Neural cell (in vitro differentiated cells): ENCODE results near the gene SCP2. TPM values are rescaled to one million over a fixed set of nuclear protein-coding genes. Genes with fewer than 3 reads are reported as not detected.

Experiments
- H2AFZ ChIP-seq: fragments of 200-600, 300-800 bp; sonication (generic), shearing (Covaris generic); 2 replicates; pipeline ENCODE4 v1.6.0; 2014; ENCODE audit warnings: low read depth, mild to moderate bottlenecking, antibody characterized with exemption, low read length, moderate library complexity
- H3F3A ChIP-seq: fragments of 200-600 bp; shearing (Covaris generic); 2 replicates; pipeline ENCODE4 v1.6.1; 2016; ENCODE audit warnings: mild to moderate bottlenecking, moderate library complexity, mixed read lengths, antibody characterized with exemption, low read length; ENCODE audit not compliant: insufficient read depth, poor library complexity, severe bottlenecking
- H3K27ac ChIP-seq: fragments of 200-600, 300-800 bp; sonication (generic), shearing (Covaris generic); 2 replicates; pipeline ENCODE4 v1.5.1; 2014; ENCODE audit warnings: mild to moderate bottlenecking, low read length, moderate library complexity
- H3K27me3 ChIP-seq: fragments of 300-800, 200-600 bp; sonication (generic), shearing (Covaris generic); 2 replicates; pipeline ENCODE4 v1.6.0; 2014; ENCODE audit warnings: mild to moderate bottlenecking, low read depth, low read length, moderate library complexity; ENCODE audit not compliant: insufficient read depth
- H3K36me3 ChIP-seq: fragments of 300-800, 200-600 bp; sonication (generic), shearing (Covaris generic); 2 replicates; pipeline ENCODE4 v1.5.1; 2014; ENCODE audit warnings: mild to moderate bottlenecking, antibody characterized with exemption, low read length, moderate library complexity; ENCODE audit not compliant: insufficient read depth
- H3K4me2 ChIP-seq: fragments of 300-800, 200-600 bp; sonication (generic), shearing (Covaris generic); 2 replicates; pipeline ENCODE4 v1.6.0; 2014; ENCODE audit warnings: mild to moderate bottlenecking, low read length
- H3K4me3 ChIP-seq: fragments of 300-800, 200-600 bp; sonication (generic), shearing (Covaris generic); 2 replicates; pipeline ENCODE4 v1.5.1; 2014; ENCODE audit warnings: mild to moderate bottlenecking, low read length, moderate library complexity
- H3K79me2 ChIP-seq: fragments of 200-600 bp; shearing (Covaris generic); replicated peaks from 2 replicates; pipeline ENCODE4 v1.6.0; 2014; ENCODE audit warnings: mild to moderate bottlenecking, low read length, moderate library complexity; ENCODE audit not compliant: insufficient read depth
- H3K9ac ChIP-seq: fragments of 300-800, 200-600 bp; sonication (generic), shearing (Covaris generic); 2 replicates; pipeline ENCODE4 v1.6.1; 2016; ENCODE audit warnings: mild to moderate bottlenecking, low read length, mixed read lengths
- H3K9me2 ChIP-seq: fragments of 200-600 bp; shearing (Covaris generic); 2 replicates; pipeline ENCODE4 v1.6.1; 2016; ENCODE audit warnings: mild to moderate bottlenecking, low read length, mixed read lengths; ENCODE audit not compliant: insufficient read depth
- H3K9me3 ChIP-seq: fragments of 200-600, 300-800 bp; sonication (generic), shearing (Covaris generic); 2 replicates; pipeline ENCODE4 v1.6.1; 2016; ENCODE audit warnings: mild to moderate bottlenecking, mixed run types, low read length, moderate library complexity, mixed read lengths
- H4K20me1 ChIP-seq: fragments of 200-600 bp; shearing (Covaris generic); 2 replicates; pipeline ENCODE4 v1.6.1; 2016; ENCODE audit warnings: mild to moderate bottlenecking, mixed run types; ENCODE audit not compliant: insufficient read depth
- CTCF ChIP-seq: fragments of 450-650 bp; IDR thresholded peaks from 2 replicates; pipeline ENCODE4 v1.5.1; 2014; ENCODE audit warnings: antibody characterized with exemption, mild to moderate bottlenecking, moderate library complexity; ENCODE audit not compliant: poor library complexity, severe bottlenecking
- EP300 ChIP-seq: fragments of 450-650 bp; conservative IDR thresholded peaks from 2 replicates; pipeline ENCODE4 v1.6.1; 2014; ENCODE audit warnings: antibody characterized with exemption, mild to moderate bottlenecking, moderate library complexity; ENCODE audit not compliant: poor library complexity, severe bottlenecking
- EZH2 ChIP-seq: fragments of 200-600, 300-800 bp; shearing (Covaris generic), sonication (generic); IDR thresholded peaks from 2 replicates; pipeline ENCODE4 v1.6.1; 2014; ENCODE audit warnings: antibody characterized with exemption, low read length, borderline replicate concordance, mild to moderate bottlenecking; ENCODE audit not compliant: insufficient read depth, poor library complexity, severe bottlenecking
- MXI1 ChIP-seq: fragments of 450-650 bp; conservative IDR thresholded peaks from 2 replicates; pipeline ENCODE4 v1.6.1; 2014; ENCODE audit warnings: antibody characterized with exemption, mild to moderate bottlenecking; ENCODE audit not compliant: poor library complexity, severe bottlenecking
- POLR2AphosphoS5 ChIP-seq: IDR thresholded peaks from 2 replicates; pipeline ENCODE4 v1.6.1; 2012
- RAD21 ChIP-seq: fragments of 450-650 bp; conservative IDR thresholded peaks from 2 replicates; pipeline ENCODE4 v1.6.1; 2014; ENCODE audit warnings: antibody characterized with exemption, mild to moderate bottlenecking, moderate library complexity
- REST ChIP-seq: IDR thresholded peaks from 2 replicates; pipeline ENCODE4 v1.6.1; 2012; ENCODE audit warnings: borderline replicate concordance
- SMC3 ChIP-seq: fragments of 450-650 bp; conservative IDR thresholded peaks from 2 replicates; pipeline ENCODE4 v1.6.1; 2014; ENCODE audit warnings: antibody characterized with exemption, mild to moderate bottlenecking, moderate library complexity; ENCODE audit not compliant: poor library complexity
- TAF1 ChIP-seq: IDR thresholded peaks from 2 replicates; pipeline ENCODE4 v1.6.1; 2012; ENCODE audit warnings: low read depth
- polyA plus RNA-seq: library from polyadenylated mRNA; depleted of rRNA; stranded (reverse); fragments of >200 nt; gene quantifications from 2 replicates; pipeline ENCODE4 v1.2.3, GENCODE V29; 2014

Gene SCP2
- polyA plus RNA-seq, 1 donor from 2014 or later = 182 TPM

- H3K4me3 ChIP-seq = no peak overlapping the region
- no peaks in the 10 kb centered on the region for H3K79me2 ChIP-seq
- H2AFZ ChIP-seq = no peak overlapping the region
- no peak for TF ChIP-seq CTCF
- TF ChIP-seq REST = no peak
- no peak for TF ChIP-seq TAF1
- TF ChIP-seq EZH2 = no peak
- no peak for TF ChIP-seq SMC3
- no peak for TF ChIP-seq EP300
- TF ChIP-seq RAD21 = no peak
- no peak for TF ChIP-seq POLR2AphosphoS5
- TF ChIP-seq MXI1 = no peak
- H3K9me2 ChIP-seq = no peaks in the 10 kb centered on the region
- H3K36me3 ChIP-seq = no peaks in the 10 kb centered on the region
- H3K9me3 ChIP-seq = no peaks in the 10 kb centered on the region
- no peak overlapping the region for H3K27ac ChIP-seq
- no peak overlapping the region for H3K4me2 ChIP-seq
- H3F3A ChIP-seq = no peaks in the 10 kb centered on the region
- H4K20me1 ChIP-seq = no peaks in the 10 kb centered on the region
- H3K27me3 ChIP-seq = no peaks in the 10 kb centered on the region
- H3K9ac ChIP-seq = no peak overlapping the region
These were observed 14.1 kb upstream of the SCP2 start for GRCh38 chr1:52913014-52913413.

- Histone ChIP-seq H3K9me2 (no peaks in the 10 kb centered on the region), H3K79me2 (no peaks in the 10 kb centered on the region), H3K27me3 (no peaks in the 10 kb centered on the region), H4K20me1 (no peaks in the 10 kb centered on the region), H3K9ac (no peak overlapping the region), H3K4me2 (no peak overlapping the region), H3K27ac (no peak overlapping the region), H3K36me3 (no peaks in the 10 kb centered on the region), H2AFZ (no peak overlapping the region), H3K9me3 (no peaks in the 10 kb centered on the region), H3K4me3 (no peak overlapping the region), H3F3A (no peaks in the 10 kb centered on the region)
- TF ChIP-seq EP300 (no peak), POLR2AphosphoS5 (no peak), SMC3 (no peak), MXI1 (no peak), RAD21 (no peak), EZH2 (no peak), CTCF (no peak), TAF1 (no peak), REST (no peak)
These were observed 13.5 kb upstream of the SCP2 start for GRCh38 chr1:52913537-52913936.
